ENCODE results near the gene GRPR.

DNA sequence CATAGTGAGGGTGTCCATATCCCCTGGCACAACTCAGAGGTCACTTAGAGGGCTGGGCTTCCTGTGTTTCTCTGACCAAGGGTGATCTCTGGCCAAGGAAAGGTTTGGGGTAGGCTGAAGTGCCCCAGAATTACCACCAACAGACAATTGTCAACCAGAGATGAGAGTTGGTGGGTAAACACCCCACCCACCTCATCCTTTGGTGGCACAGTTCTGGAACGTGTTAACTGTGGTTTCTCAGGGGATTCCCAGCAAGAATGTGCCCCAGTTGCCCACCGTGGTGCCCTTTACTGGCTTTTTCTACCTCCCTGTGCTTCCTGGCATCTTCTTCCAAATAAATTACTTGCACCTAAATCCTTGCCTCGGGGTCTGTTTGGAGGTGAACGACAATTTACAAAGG, 17.1 kb downstream of the GRPR start:
- TF ChIP-seq CTCF (IDR thresholded peaks at IDR 0.05; ENCODE audit: insufficient read depth, low read depth, low read length) (no peak), EZH2 (IDR thresholded peaks at IDR 0.05; ENCODE audit: insufficient read depth, low read length) (no peak)
